GM19463 (cell line): Measurements from ENCODE around the gene UBLCP1.
"Not testable (repeated sequence)": the region's sequence is repeated elsewhere in the genome, so short reads cannot be mapped to it uniquely, and the experiment has no call there.

Source experiments
- ATAC-seq: cut with Tn5 transposase; IDR thresholded peaks from one replicate; pipeline ENCODE4 v1.9.1; 2021; ENCODE audit warnings: mild to moderate bottlenecking, moderate library complexity; ENCODE audit not compliant: unreplicated experiment

UBLCP1 gene, protein sequence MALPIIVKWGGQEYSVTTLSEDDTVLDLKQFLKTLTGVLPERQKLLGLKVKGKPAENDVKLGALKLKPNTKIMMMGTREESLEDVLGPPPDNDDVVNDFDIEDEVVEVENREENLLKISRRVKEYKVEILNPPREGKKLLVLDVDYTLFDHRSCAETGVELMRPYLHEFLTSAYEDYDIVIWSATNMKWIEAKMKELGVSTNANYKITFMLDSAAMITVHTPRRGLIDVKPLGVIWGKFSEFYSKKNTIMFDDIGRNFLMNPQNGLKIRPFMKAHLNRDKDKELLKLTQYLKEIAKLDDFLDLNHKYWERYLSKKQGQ

DNA sequence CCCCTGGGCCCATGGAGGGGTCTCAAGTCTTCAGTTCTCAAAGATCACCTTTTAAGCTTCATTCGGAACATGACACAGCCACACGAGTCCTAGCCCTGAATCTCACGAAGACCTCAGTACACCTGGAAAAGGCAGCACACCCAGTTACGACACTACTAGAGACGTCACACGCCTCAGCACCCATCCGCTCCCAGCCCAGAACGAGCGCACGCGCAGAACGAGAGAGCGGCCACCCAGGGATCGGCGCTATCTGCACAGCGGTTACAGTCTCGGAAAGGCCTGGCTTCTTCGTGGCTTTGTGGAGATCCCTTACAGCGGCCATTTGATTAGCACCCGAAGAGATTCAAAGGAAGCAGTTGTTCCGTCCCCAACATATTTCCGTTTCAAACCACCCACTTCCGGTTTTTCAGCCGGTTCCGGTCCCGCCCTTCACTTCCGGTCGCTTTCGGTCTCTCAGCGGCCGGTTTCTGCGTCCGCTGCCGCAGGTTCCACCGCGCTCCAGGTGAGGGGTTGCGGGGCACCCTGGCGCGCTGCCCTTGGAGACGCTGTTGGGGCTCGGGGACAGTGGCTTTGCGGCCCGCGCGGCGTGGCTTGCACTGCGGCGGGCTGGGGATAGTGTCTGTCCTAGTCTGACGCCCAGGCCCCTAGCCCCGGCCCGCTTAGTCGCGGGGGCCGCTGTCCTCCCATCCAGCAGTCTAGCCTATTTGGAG, at the start of gene UBLCP1:
UBLCP1 (plus strand) TSS at position 432 of the 710 bp plus-strand sequence. CDS start 5,626 bp downstream, outside the sequence.
- peak; percentile 87 for ATAC-seq

DNA sequence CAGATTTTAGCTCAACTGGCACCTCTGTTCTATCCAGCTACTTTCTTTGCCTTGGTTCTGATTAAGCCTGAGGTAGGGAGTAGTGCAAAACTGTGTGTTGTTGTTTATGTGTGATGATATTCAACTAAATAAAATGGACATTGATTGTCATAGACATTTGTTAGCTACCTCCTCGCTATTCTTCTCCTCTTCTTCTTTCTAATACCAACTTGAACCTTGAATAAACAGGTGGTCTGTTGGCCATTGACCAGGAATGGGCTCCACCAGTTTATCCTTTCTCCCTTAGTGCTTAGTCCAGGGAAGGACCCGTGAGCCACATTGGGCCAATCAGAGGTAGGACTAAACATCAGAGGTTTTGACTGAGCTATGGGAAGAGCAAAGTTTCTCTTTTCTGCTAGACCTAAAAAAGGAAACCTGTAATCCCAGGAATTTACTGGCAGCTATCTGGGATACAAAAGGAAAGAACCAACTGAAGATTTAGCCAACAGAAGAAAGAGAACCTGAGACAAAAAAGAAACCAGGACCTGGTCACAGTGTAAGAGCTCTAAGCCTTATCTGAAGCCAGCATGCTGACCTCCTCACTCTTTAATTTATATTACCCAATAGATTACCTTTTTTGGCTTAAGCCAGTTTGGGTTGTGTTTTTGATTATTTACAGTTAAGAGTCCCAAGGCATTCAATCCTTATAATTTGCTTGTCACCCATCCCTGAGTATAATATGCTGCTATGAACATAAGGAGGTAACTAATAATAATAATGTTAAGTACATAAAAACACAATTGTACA, 48.4 kb upstream of the UBLCP1 start:
- no peak for ATAC-seq

DNA sequence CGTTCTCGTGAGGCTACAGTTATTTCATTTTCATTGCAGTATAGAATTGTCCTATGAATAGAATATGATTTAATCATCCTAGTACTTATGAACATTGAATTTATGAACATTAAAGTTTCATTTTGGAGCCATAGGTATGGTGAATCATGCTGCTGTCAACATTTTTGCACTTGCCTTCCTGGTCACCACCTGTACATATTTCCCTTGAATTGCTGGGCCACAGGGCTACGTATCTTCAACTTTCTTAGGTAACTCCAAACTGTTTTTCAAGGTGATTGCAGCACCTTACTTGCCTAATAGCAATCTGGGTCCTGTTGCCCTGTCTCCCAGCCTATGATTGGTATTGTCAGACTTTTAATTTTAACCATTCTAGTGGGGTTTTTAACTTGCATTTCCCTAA, 47.2 kb upstream of the UBLCP1 start:
- no peak for ATAC-seq

DNA sequence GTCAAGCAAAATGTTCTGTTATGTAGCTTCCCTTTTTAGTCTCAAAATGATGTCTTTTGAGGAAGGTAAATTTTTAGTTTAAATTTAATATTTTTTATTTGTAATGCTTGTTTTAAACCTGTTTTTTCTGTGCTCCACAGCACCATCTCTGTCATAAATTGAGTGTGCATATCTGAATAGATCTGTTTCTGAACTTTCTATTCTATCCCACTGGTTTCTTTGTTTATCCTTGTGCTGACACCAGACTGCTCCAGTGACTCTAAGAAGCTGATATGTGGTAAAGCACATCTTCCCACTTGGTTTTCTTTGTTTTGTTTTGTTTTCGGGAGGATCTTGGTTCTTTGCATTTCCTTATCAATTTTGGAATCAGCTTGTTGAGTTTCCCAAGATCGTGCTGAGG, 46.6 kb upstream of the UBLCP1 start:
- ATAC-seq, result no peak

DNA sequence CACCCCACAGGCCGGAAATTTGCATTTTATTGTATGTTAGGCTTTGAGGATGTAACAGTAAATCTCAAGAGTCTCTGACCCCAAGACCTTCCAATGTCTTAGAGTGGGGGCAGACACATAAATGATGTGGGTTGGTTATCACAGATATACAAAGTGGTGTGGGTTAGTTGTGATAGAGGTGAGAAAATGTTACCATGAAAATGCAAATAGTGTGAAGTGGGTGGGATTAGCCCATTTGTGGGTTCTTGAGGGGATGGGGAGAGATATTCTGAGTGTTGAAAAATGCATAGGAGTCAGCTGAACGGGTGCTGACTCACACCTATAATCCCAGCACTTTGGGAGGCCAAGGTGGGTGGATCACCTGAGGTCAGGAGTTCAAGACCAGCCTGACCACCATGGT, 45.9 kb upstream of the UBLCP1 start:
- no peak for ATAC-seq

DNA sequence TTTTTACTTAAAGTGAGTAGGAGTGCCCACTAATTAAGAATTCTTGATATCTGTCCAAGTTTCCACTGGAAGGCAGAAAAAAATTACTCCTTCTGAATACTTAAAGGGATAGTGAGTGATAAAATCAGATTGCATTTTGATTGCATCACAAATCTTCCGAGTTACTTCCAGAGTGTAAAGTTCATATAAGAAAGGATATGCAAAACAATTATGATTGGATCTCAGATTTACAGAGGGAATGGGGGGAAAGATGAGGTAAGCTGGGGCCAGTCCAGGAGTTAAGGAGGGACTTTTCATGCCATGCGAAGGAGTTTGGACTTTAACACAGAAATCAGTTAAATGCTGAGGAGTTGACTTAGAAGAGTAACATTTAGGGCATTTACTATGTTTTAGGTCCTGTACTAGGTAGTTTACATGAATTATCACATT, 44.5 kb upstream of the UBLCP1 start:
- ATAC-seq, result no peak

DNA sequence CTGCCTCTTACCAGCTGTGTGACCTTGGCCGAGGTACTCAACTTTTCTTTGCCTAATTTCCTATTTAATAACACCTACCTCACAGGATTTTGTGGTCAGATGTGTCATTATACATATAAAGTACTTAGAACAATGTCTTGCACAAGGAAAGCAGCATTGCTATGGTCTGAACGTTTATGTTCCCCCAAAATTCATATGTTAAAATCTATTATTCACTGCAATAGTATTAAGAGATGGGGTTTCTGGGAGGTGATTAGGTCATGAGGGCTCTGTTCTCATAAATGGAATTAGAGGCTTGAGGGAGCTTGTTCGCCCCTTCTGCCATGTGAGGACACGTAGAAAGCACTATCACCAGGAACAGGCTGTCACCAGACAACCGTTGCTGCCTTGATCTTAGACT, 42.9 kb upstream of the UBLCP1 start:
- ATAC-seq, result no peak

DNA sequence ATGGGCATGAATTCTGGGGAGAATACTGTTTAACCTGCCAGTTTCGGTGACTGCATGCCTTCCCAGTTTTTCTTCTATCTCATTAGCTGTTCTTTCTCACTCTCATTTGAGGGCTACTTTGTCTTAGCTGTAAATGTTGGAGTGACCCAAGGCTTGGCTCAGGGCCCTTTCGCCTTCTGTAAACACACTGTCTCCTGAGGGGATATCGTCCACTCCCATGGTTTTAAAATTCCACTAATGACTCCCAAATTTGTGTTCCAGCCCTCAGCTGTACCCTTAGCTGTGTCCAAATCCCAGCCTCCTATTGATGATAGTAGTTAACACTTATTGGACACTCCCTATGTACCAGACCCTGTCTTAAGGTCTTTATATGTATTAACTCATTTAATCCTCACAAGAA, 39.6 kb upstream of the UBLCP1 start:
- ATAC-seq, result no peak

DNA sequence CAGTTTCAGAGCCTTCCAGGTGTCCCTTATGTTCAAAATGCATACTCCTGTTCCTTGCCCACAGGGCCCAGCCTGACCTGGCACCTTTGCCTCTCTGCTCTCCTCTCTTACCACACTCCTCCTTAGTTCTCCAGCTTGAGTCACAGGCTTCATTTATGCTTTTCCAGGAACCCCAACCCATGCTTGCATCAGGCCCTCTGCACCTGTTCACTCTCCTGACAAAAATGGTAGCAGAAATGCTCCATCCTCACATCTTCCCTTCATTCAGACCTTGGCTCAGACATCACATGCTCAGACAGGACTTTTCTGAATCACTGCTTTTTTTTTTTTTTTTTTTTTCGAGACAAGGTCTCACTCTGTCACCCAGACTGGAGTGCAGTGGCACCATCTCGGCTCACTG, 38.6 kb upstream of the UBLCP1 start:
- ATAC-seq, result no peak

DNA sequence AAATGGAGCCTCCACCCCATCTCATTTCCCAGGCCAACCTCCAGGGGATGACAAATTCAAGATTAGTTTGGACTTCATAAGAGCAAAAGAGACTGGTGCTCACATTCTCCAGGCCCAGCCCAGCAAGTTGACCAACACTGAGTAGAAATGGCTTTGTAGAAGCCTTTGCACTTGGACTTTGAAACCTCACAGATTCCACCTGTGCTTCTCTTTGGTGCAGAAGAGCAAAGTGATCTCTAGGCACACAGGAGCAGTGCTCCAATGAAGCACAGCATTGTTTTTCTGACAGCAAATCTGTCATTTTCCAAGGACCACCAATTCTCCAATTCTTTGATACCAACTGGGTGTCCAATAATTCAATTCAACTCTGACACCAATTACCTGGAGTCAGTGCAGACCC, 36.6 kb upstream of the UBLCP1 start:
- no peak for ATAC-seq

DNA sequence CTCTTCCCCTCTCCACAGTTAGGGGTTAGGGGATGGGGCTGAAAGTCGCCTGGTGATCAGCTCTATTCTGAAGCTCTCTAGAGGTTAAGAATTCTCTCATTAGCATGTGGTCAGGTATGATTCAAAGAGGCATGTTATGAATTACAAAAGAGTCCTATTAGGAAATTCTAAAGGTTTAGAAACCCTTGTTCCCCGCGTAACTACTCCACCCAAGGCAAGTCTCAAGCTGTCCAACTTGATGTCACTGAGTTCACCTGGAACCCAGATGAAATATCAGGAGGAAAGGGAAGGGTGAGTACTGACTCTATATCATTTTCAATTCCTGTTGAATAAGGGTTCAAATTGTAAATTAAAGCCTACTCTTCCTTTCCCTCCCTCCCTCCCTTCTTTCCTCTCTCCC, 35.6 kb upstream of the UBLCP1 start:
- ATAC-seq, result no peak

DNA sequence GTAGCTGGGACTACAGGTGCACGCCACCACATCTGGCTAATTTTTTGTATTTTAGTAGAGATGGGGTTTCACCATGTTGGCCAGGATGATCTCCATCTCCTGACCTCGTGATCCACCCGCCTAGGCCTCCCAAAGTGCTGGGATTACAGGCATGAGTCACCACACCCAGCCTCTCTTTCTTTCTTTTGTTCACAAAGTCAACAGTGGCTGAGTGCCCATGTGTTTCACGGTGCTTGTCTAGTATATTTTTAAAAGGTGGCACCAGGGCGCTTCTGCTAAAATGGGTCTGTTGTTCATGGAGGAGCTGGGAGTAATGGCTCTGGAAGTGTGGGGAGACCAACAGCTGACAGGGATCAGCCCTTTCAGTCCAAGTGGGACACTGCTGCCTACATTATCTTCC, 35.0 kb upstream of the UBLCP1 start:
- not testable (repeated sequence) for ATAC-seq

DNA sequence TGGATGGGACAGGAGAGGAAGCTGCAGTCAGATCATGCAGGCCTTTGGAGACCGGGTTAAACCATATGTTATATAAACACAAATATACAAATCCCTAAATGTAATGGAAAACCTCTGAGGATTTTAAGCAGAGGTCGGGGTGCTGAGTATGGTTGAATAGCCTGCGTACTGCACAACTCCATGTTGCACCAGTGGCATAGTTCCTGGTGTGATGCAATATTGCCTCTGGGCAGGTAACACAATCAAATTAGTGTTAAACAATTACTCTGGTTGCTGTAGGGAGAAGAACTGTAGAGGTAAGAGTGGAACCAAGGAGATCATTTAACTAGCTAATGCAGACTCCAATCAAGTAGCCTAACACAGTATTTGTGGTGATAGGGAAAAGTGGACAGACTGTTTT, 32.4 kb upstream of the UBLCP1 start:
- ATAC-seq, result no peak

DNA sequence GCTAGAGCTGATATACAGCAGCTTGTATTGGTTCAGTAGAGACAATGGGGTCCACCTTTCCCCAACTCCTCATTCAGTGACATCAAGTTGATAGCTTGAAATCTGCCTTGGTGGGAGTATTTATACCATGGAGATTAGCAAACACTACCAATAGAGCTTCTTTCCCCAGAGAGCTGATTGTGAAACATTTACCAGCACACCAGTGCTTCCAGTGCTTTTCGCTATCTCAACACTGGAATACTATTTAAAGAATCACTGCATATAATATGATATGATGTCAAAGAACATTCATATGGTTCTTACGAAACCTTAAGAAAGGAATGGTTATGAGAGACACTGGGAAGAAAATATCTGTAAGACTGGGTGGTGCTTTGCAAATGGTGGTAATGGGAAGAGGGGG, 31.9 kb upstream of the UBLCP1 start:
- no peak for ATAC-seq

DNA sequence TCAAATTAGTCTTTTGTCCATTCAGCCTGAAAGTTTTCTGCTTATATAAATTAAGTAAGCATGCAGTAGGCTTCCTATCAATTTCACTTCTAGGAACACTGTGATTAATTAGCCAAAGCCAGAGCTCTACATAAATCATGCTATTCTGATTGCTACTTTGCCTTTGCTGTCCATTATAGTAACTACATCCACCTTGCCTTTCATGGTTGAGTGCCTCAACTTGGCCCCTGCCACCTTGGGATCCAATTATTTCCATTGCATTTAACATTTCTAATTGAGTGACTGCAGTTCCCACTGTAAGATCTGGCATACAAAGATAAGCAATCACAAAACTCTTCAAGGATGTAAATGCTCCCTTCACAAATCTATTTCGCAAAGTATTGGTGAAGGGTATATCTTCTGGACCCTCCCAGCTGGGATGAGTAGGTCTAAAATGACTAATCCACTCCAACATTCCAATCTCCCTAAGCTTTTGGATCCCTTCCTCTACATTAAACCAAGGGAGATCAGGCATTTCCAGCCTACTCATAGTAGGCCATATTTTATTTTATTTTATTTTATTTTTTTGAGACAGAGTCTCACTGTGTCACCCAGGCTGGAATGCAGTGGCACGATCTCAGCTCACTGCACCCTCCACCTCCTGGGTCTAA, 27.1 kb upstream of the UBLCP1 start:
- not testable (repeated sequence) for ATAC-seq

DNA sequence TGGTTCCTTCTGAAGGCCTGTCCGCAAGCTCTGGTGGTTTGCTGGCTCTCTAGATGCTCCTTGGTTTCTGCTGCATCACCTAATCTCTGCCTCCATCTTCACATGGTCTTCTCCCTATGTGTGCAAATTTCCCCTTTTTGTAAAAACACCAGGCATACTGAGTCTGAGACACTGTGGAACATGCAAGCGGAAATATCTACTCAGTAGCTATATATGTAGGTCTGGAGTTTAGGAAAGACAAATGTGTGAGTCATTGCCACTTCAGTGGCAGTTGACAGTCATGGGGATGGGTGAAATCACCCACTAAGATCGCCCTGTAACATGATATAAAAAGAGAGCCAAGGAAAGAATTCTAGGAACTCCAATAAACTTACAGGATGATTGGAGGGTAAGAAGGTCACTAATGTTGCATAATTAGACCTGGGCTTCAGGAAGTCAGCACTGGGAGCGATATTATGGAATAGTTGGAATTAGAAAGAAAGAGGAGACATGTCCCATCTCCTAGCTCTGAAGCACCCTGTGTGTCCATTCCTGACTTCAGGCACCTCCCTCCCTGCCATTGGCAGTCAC, 22.7 kb upstream of the UBLCP1 start:
- ATAC-seq, result no peak

DNA sequence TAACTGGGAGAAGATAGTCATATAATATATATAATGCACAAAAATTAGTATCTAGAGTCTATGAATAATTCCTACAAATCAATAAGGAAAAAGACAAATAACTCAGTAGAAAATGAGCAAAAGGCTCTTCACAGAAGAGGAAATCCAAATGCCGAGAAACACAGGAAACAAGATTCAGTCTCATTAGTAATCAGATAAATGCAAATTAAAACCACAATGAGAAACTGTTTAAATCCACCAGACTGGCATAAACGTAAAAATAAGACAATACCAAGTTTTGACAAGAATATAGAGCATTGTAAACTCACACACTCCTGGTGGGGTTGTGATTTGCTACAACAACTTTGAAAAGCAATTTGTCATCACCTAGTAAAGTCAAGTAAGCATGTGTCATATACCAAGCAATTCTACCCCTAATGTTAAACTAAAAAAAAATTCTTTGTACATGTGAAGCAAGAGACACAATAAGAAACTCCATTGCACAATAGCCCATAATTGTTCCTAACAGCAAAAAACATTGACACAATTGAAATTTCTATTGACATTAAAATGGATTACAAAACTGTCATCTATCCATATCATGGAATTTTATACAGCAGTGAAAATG, 21.0 kb upstream of the UBLCP1 start:
- ATAC-seq, result no peak

DNA sequence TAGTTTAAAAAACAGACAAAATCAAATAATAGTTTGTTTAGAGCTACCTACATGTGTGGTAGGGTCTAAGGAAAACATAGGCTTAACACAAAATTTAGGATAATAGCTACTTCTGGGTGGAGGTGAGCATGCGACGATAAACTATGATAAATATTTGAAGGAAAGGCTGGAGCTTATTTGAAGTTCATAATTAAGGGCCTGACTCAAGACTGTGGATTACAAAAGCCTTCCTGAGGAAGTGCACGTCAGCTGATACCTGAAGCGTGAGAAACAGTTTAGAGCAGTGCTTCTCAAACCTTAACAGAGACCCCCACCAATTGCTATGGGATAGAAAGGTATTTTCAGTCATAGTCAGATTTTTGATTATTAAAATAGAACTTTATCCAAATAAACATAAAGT, 20.4 kb upstream of the UBLCP1 start:
- ATAC-seq, result no peak

DNA sequence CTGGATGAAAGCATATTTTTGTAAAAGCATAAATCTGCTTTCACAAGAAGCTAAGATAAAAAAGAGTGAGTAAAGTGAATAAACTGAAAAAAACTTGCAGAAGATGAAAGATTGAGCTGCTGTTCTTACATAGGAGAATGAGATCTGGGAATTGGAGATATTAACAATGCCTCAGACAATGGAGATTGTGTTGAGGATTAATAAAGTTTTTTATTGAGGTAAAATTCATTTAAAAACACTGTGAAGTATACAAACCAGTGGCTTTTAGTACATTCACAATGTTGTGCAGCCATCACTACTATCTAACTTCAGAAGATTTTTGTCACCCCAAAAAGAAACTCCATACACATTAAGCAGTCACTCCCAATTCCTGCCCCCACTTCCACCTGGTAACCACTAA, 19.7 kb upstream of the UBLCP1 start:
- no peak for ATAC-seq

DNA sequence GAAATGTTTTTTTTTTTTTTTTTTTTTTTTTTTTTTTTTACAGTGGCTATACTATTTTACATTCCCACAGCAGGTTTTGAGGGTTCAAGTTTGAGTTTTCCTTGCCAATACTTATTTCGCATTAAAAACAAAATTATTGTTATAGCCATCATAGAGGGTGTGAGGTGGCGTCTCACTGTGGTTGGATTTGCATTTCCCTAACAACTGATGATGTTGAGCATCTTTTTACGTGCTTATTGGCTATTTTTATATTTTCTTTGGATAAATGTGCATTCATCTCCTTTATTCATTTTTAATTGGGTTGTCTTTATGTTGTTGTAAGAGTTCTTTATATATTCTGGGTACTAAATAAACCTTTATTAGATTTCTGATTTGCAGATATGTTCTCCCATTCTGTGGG, 18.9 kb upstream of the UBLCP1 start:
- no peak for ATAC-seq

DNA sequence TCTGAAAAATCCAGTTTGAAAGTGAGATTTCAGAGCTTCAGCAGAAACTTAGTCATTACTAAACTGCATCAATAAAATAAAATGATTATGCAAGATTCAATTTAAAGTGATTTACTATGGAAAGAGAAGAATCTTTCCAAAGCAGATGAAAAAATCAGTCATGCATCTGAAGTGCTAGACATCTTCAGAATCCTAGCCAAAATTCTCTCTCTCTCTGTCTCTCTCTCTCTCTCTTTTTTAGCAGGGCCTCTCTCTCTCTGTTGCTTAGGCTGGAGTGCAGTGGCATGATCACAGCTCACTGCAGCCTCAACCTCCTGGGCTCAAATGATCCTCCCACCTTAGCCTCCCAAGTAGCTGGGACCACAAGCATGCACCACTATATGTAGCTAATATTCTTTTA, 18.2 kb upstream of the UBLCP1 start:
- ATAC-seq, result no peak
